ENCODE results near the gene STRBP. TPM values are rescaled to one million over a fixed set of nuclear protein-coding genes. Genes with fewer than 3 reads are reported as not detected.
A peak's percentile ranks its signal among the peaks of the same experiment; 100 is the strongest.
"Not testable (repeated sequence)": the region's sequence is repeated elsewhere in the genome, so short reads cannot be mapped to it uniquely, and the experiment has no call there.

STRBP gene
- total and polyA plus RNA-seq, 2 of the 8 experiments (the other 6 are each of a cell fraction or from before 2014, with no cell fraction given), result 29.7 to 105 TPM

DNA sequence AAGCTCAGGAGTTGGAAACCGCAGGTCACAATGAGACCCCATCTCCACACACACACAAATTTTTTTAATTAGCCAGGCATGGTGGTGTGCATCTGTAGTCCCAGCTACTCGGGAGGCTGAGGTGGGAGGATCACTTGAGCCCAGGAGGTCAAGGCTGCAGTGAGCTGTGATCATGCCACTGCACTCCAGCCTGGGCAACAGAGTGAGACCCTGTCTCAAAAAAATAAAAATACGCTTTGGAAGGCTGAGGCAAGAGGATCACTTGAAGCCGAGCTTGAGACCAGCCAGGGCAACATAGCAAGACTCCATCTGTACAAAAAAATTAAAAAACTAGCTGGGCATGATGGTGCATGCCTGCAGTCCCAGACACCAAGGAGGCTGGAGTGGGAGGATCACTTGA, 19.2 kb downstream of the STRBP start:
- H3K18ac ChIP-seq (ENCODE audit: extremely low read depth, low read length); H2BK15ac ChIP-seq (ENCODE audit: low read length); H2AFZ ChIP-seq (ENCODE audit: low read length); H3K23ac ChIP-seq (ENCODE audit: insufficient read length); H4K20me1 ChIP-seq (replicated peaks in 1 of 2; ENCODE audit: control insufficient read depth in 1 of 2, insufficient read depth in 2 of 2, low read length in 2 of 2); H3K4me1 ChIP-seq (replicated peaks in 1 of 4; ENCODE audit: control insufficient read depth in 3 of 4, insufficient read depth in 4 of 4, low read length in 3 of 4); H3K56ac ChIP-seq (replicated peaks; ENCODE audit: insufficient read length, low read depth, low read length); H3K14ac ChIP-seq (ENCODE audit: insufficient read length); H2AK5ac ChIP-seq (ENCODE audit: low read depth, low read length); H2BK20ac ChIP-seq (ENCODE audit: low read length); H3K79me1 ChIP-seq (ENCODE audit: low read depth, low read length); H3K27ac ChIP-seq (ENCODE audit: low read depth, low read length); H3K9ac ChIP-seq (replicated peaks in 1 of 4; ENCODE audit: extremely low read depth in 1 of 4, low read depth in 3 of 4, low read length in 3 of 4); FAIRE-seq; H3K4me2 ChIP-seq (ENCODE audit: insufficient read depth in 1 of 2, low read depth in 2 of 2, low read length in 2 of 2); H2BK12ac ChIP-seq (ENCODE audit: low read depth, low read length); H4K8ac ChIP-seq (ENCODE audit: extremely low read depth, insufficient read depth, low read length); H3K23me2 ChIP-seq (ENCODE audit: low read depth, low read length); DNase-seq (ENCODE audit: low read depth in 1 of 2, low spot score in 2 of 2); H3K9me3 ChIP-seq (ENCODE audit: insufficient read depth in 2 of 2, low read depth in 1 of 2, low read length in 1 of 2); H2BK5ac ChIP-seq (ENCODE audit: low read depth, low read length); H3K36me3 ChIP-seq (ENCODE audit: control insufficient read depth in 2 of 4, insufficient read depth in 4 of 4, low read length in 3 of 4); H4K91ac ChIP-seq (replicated peaks; ENCODE audit: insufficient read length, low read length); H3K4me3 ChIP-seq (ENCODE audit: extremely low read depth in 1 of 4, insufficient read depth in 2 of 4, low read depth in 3 of 4, low read length in 4 of 4); H3K27me3 ChIP-seq (replicated peaks in 1 of 4; ENCODE audit: control insufficient read depth in 3 of 4, extremely low read depth in 1 of 4, insufficient read depth in 3 of 4, low read length in 3 of 4); H4K5ac ChIP-seq (ENCODE audit: insufficient read length, low read depth, low read length); POLR2A ChIA-PET (ENCODE audit: partially characterized antibody); H3K4ac ChIP-seq (replicated peaks; ENCODE audit: insufficient read length, low read depth, low read length); H2BK120ac ChIP-seq (replicated peaks; ENCODE audit: low read depth, low read length): not testable (repeated sequence)
- WGBS, 2 experiments (ENCODE audit: extremely low coverage in 1 of 2, insufficient coverage in 1 of 2, insufficient read length in 1 of 2, insufficient replicate concordance in 2 of 2, low coverage in 1 of 2, low lambda C conversion rate in 2 of 2, missing lambda C conversion rate in 1 of 2), result 93% methylated on average over 4 of the region's 4 CpGs; no CpG with 5 or more reads in 1 of the 2 experiments
- H3K79me2 ChIP-seq (ENCODE audit: control insufficient read depth in 1 of 2, insufficient read depth in 2 of 2, low read length in 2 of 2), result peaks cover 3 to 97% of the 10 kb centered on the region in 2 experiments
- CTCF ChIA-PET (ENCODE audit: partially characterized antibody), result interaction anchor here (1.1 to 1.3 kb wide), 2 partner anchors 15 to 17 kb away, joined by 3 read pairs; no protein-coding TSS in a partner anchor
- peak; percentile 13; the same call in 1 of the 2 replicates for TF ChIP-seq KDM1A (IDR thresholded peaks at IDR 0.05; ENCODE audit: borderline replicate concordance, low read length)

All from H1 (cell line).